Measurements from ENCODE around the gene DLG2.
"Not testable (repeated sequence)": the region's sequence is repeated elsewhere in the genome, so short reads cannot be mapped to it uniquely, and the experiment has no call there.

Gene DLG2

DNA sequence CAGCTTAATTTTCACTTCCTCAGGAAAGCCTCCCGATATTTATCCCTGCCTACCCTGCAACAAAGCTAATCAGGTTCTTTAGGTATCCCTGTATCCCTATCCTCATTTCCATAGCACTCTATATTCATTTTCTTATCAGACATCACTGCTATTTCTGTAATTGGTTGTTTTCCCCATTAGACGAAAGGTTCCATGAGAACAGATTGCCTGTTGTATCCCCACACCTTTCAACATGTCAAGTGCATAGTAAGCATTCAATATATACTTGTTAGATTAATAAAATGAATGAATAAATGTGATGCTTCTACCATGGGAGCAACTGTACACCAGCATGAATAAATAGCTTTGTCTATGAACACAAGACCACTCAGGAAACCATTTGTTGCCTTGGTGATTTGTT is 499.8 kb downstream of the DLG2 start:
- H3K27me3 ChIP-seq (replicated peaks; ENCODE audit: control insufficient read depth, insufficient read depth, low read length, poor library complexity, severe bottlenecking): no peaks in the 10 kb centered on the region
- no peaks in the 10 kb centered on the region for H3K36me3 ChIP-seq (ENCODE audit: control insufficient read depth, insufficient read depth, low read length)
- H3K4me3 ChIP-seq (ENCODE audit: insufficient read depth, low read depth, low read length, poor library complexity, severe bottlenecking): no peak overlapping the region
- H3K4me1 ChIP-seq (ENCODE audit: control insufficient read depth, insufficient read depth, low read length, poor library complexity, severe bottlenecking): no peaks in the 10 kb centered on the region
- H3K27ac ChIP-seq (ENCODE audit: insufficient read depth, low read length, poor library complexity, severe bottlenecking): no peak overlapping the region
- DNase-seq: no peak
- no peaks in the 10 kb centered on the region for H3K9me3 ChIP-seq (ENCODE audit: control insufficient read depth, low read length)

DNA sequence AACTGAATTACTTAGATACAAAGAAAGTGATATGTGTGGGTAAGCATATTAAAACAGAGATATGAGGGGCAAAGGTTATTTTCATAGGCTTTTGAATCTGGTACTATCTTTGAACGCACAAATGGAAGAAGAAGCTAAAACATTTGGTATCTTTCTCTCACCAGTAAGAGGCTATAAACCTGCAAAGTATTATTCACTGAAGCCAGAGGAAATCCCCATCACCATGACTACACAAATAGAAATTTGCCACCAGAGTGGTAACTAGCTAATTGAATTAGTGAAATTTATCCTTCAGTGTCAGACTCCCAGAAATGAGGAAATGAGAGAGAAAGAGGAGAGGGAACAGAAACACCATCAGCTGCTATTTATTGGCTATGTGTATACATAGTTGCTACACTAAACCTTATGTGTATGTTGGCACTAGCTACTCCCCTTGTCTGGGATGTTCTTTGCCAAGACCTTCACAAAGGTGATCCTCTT is 503.4 kb downstream of the DLG2 start:
- Histone ChIP-seq H3K36me3 (ENCODE audit: control insufficient read depth, insufficient read depth, low read length) (no peaks in the 10 kb centered on the region), H3K4me1 (ENCODE audit: control insufficient read depth, insufficient read depth, low read length, poor library complexity, severe bottlenecking) (no peaks in the 10 kb centered on the region), H3K4me3 (ENCODE audit: insufficient read depth, low read depth, low read length, poor library complexity, severe bottlenecking) (no peak overlapping the region), H3K9me3 (ENCODE audit: control insufficient read depth, low read length) (no peaks in the 10 kb centered on the region), H3K27ac (ENCODE audit: insufficient read depth, low read length, poor library complexity, severe bottlenecking) (no peak overlapping the region), H3K27me3 (replicated peaks; ENCODE audit: control insufficient read depth, insufficient read depth, low read length, poor library complexity, severe bottlenecking) (no peaks in the 10 kb centered on the region)
- DNase-seq: no peak

DNA sequence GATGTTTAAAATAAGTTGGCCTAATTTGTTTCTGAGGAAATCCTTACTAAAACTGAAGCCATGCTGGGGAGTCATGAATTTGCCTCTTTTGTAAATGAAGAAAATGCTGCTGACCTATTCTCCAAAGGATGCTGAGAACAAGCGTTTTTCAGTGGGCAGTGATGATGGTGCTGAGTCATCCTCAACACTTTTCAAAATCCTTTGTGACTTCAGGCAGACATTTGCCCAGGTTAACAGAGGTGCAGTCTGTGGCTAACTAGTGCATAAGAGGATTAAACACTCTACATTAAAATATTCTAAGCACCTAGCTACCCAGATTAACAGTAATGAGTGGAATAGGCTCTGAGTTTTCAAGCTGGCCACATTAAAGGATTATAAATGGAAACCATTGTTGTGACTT is 509.0 kb downstream of the DLG2 start:
- Histone ChIP-seq H3K4me3 (ENCODE audit: insufficient read depth, low read depth, low read length, poor library complexity, severe bottlenecking) (no peak overlapping the region), H3K36me3 (ENCODE audit: control insufficient read depth, insufficient read depth, low read length) (no peaks in the 10 kb centered on the region), H3K27ac (ENCODE audit: insufficient read depth, low read length, poor library complexity, severe bottlenecking) (no peak overlapping the region), H3K27me3 (replicated peaks; ENCODE audit: control insufficient read depth, insufficient read depth, low read length, poor library complexity, severe bottlenecking) (no peaks in the 10 kb centered on the region), H3K9me3 (ENCODE audit: control insufficient read depth, low read length) (no peaks in the 10 kb centered on the region), H3K4me1 (ENCODE audit: control insufficient read depth, insufficient read depth, low read length, poor library complexity, severe bottlenecking) (no peaks in the 10 kb centered on the region)
- no peak for DNase-seq

- no peaks in the 10 kb centered on the region for H3K4me1 ChIP-seq (ENCODE audit: control insufficient read depth, insufficient read depth, low read length, poor library complexity, severe bottlenecking)
- no peaks in the 10 kb centered on the region for H3K36me3 ChIP-seq (ENCODE audit: control insufficient read depth, insufficient read depth, low read length)
- DNase-seq: no peak
- no peak overlapping the region for H3K4me3 ChIP-seq (ENCODE audit: insufficient read depth, low read depth, low read length, poor library complexity, severe bottlenecking)
- H3K9me3 ChIP-seq (ENCODE audit: control insufficient read depth, low read length): no peaks in the 10 kb centered on the region
- no peak overlapping the region for H3K27ac ChIP-seq (ENCODE audit: insufficient read depth, low read length, poor library complexity, severe bottlenecking)
- no peaks in the 10 kb centered on the region for H3K27me3 ChIP-seq (replicated peaks; ENCODE audit: control insufficient read depth, insufficient read depth, low read length, poor library complexity, severe bottlenecking)
Measured at GRCh38 chr11:85115798-85116197, 511.3 kb downstream of the DLG2 start.

GRCh38 chr11:85114786-85115185 is 512.4 kb downstream of the DLG2 start:
- Histone ChIP-seq H3K36me3 (ENCODE audit: control insufficient read depth, insufficient read depth, low read length) (no peaks in the 10 kb centered on the region), H3K27ac (ENCODE audit: insufficient read depth, low read length, poor library complexity, severe bottlenecking) (no peak overlapping the region), H3K27me3 (replicated peaks; ENCODE audit: control insufficient read depth, insufficient read depth, low read length, poor library complexity, severe bottlenecking) (no peaks in the 10 kb centered on the region), H3K9me3 (ENCODE audit: control insufficient read depth, low read length) (no peaks in the 10 kb centered on the region), H3K4me3 (ENCODE audit: insufficient read depth, low read depth, low read length, poor library complexity, severe bottlenecking) (no peak overlapping the region), H3K4me1 (ENCODE audit: control insufficient read depth, insufficient read depth, low read length, poor library complexity, severe bottlenecking) (no peaks in the 10 kb centered on the region)
- DNase-seq: no peak

DNA sequence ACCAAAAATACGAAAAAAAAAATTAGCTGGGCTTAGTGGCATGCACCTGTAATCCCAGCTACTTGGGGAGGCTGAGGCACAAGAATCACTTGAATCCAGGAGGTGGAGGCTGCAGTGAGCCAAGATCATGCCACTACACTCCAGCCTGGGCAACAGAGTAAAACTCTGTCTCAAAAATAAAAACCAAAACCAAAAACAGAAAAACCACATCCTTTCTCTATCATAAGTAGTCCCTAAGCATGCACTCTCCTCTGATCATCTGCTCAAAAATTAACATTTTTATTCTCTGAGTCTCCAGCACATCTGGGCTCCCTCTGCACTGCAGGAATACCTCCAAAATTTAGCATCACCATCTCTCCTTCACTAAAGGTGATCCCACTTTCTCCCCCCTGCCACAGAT is 516.9 kb downstream of the DLG2 start:
- not testable (repeated sequence) for H3K27ac ChIP-seq (ENCODE audit: insufficient read depth, low read length, poor library complexity, severe bottlenecking); H3K9me3 ChIP-seq (ENCODE audit: control insufficient read depth, low read length); H3K4me1 ChIP-seq (ENCODE audit: control insufficient read depth, insufficient read depth, low read length, poor library complexity, severe bottlenecking); H3K27me3 ChIP-seq (replicated peaks; ENCODE audit: control insufficient read depth, insufficient read depth, low read length, poor library complexity, severe bottlenecking); H3K4me3 ChIP-seq (ENCODE audit: insufficient read depth, low read depth, low read length, poor library complexity, severe bottlenecking); DNase-seq; H3K36me3 ChIP-seq (ENCODE audit: control insufficient read depth, insufficient read depth, low read length)

GRCh38 chr11:85109141-85109540 is 518.0 kb downstream of the DLG2 start:
- Histone ChIP-seq H3K36me3 (ENCODE audit: control insufficient read depth, insufficient read depth, low read length) (no peaks in the 10 kb centered on the region), H3K9me3 (ENCODE audit: control insufficient read depth, low read length) (no peaks in the 10 kb centered on the region), H3K4me1 (ENCODE audit: control insufficient read depth, insufficient read depth, low read length, poor library complexity, severe bottlenecking) (no peaks in the 10 kb centered on the region), H3K27ac (ENCODE audit: insufficient read depth, low read length, poor library complexity, severe bottlenecking) (no peak overlapping the region), H3K27me3 (replicated peaks; ENCODE audit: control insufficient read depth, insufficient read depth, low read length, poor library complexity, severe bottlenecking) (no peaks in the 10 kb centered on the region), H3K4me3 (ENCODE audit: insufficient read depth, low read depth, low read length, poor library complexity, severe bottlenecking) (no peak overlapping the region)
- DNase-seq: no peak

- Histone ChIP-seq H3K27ac (ENCODE audit: insufficient read depth, low read length, poor library complexity, severe bottlenecking) (no peak overlapping the region), H3K36me3 (ENCODE audit: control insufficient read depth, insufficient read depth, low read length) (no peaks in the 10 kb centered on the region), H3K27me3 (replicated peaks; ENCODE audit: control insufficient read depth, insufficient read depth, low read length, poor library complexity, severe bottlenecking) (no peaks in the 10 kb centered on the region), H3K9me3 (ENCODE audit: control insufficient read depth, low read length) (no peaks in the 10 kb centered on the region), H3K4me3 (ENCODE audit: insufficient read depth, low read depth, low read length, poor library complexity, severe bottlenecking) (no peak overlapping the region), H3K4me1 (ENCODE audit: control insufficient read depth, insufficient read depth, low read length, poor library complexity, severe bottlenecking) (no peaks in the 10 kb centered on the region)
- DNase-seq: no peak
Measured at GRCh38 chr11:85105868-85106267, 521.3 kb downstream of the DLG2 start.

GRCh38 chr11:85099522-85099921 is 527.6 kb downstream of the DLG2 start:
- Histone ChIP-seq H3K36me3 (ENCODE audit: control insufficient read depth, insufficient read depth, low read length) (no peaks in the 10 kb centered on the region), H3K9me3 (ENCODE audit: control insufficient read depth, low read length) (no peaks in the 10 kb centered on the region), H3K4me1 (ENCODE audit: control insufficient read depth, insufficient read depth, low read length, poor library complexity, severe bottlenecking) (no peaks in the 10 kb centered on the region), H3K27me3 (replicated peaks; ENCODE audit: control insufficient read depth, insufficient read depth, low read length, poor library complexity, severe bottlenecking) (no peaks in the 10 kb centered on the region), H3K4me3 (ENCODE audit: insufficient read depth, low read depth, low read length, poor library complexity, severe bottlenecking) (no peak overlapping the region), H3K27ac (ENCODE audit: insufficient read depth, low read length, poor library complexity, severe bottlenecking) (no peak overlapping the region)
- DNase-seq: no peak

GRCh38 chr11:85098996-85099395 is 528.1 kb downstream of the DLG2 start:
- no peaks in the 10 kb centered on the region for H3K27me3 ChIP-seq (replicated peaks; ENCODE audit: control insufficient read depth, insufficient read depth, low read length, poor library complexity, severe bottlenecking)
- H3K27ac ChIP-seq (ENCODE audit: insufficient read depth, low read length, poor library complexity, severe bottlenecking): no peak overlapping the region
- H3K4me1 ChIP-seq (ENCODE audit: control insufficient read depth, insufficient read depth, low read length, poor library complexity, severe bottlenecking): no peaks in the 10 kb centered on the region
- no peaks in the 10 kb centered on the region for H3K9me3 ChIP-seq (ENCODE audit: control insufficient read depth, low read length)
- no peaks in the 10 kb centered on the region for H3K36me3 ChIP-seq (ENCODE audit: control insufficient read depth, insufficient read depth, low read length)
- no peak for DNase-seq
- no peak overlapping the region for H3K4me3 ChIP-seq (ENCODE audit: insufficient read depth, low read depth, low read length, poor library complexity, severe bottlenecking)

GRCh38 chr11:85096939-85097338 is 530.2 kb downstream of the DLG2 start:
- no peak overlapping the region for H3K27ac ChIP-seq (ENCODE audit: insufficient read depth, low read length, poor library complexity, severe bottlenecking)
- H3K36me3 ChIP-seq (ENCODE audit: control insufficient read depth, insufficient read depth, low read length): no peaks in the 10 kb centered on the region
- no peaks in the 10 kb centered on the region for H3K27me3 ChIP-seq (replicated peaks; ENCODE audit: control insufficient read depth, insufficient read depth, low read length, poor library complexity, severe bottlenecking)
- no peak overlapping the region for H3K4me3 ChIP-seq (ENCODE audit: insufficient read depth, low read depth, low read length, poor library complexity, severe bottlenecking)
- H3K4me1 ChIP-seq (ENCODE audit: control insufficient read depth, insufficient read depth, low read length, poor library complexity, severe bottlenecking): no peaks in the 10 kb centered on the region
- H3K9me3 ChIP-seq (ENCODE audit: control insufficient read depth, low read length): no peaks in the 10 kb centered on the region
- no peak for DNase-seq

All from effector memory CD4-positive, alpha-beta T cell (primary cell).